SK-N-SH (cell line): ENCODE results near the gene NBEA. TPM values are rescaled to one million over a fixed set of nuclear protein-coding genes. Genes with fewer than 3 reads are reported as not detected.

ENCODE experiments used
- CTCF ChIA-PET: fragments of 300-600, 350-600 bp; formaldehyde crosslinking; extraction: SDS; loops from one replicate; lab custom pipeline; 2021; lab: Yijun Ruan, JAX
- POLR2A ChIA-PET: fragments of 350-600 bp; sonication (Branson Sonifier 250); formaldehyde crosslinking; extraction: SDS; loops from one replicate; lab custom pipeline; 2020; ENCODE audit warnings: antibody characterized with exemption, inconsistent platforms; lab: Yijun Ruan, JAX
- DNase-seq: peaks from one replicate; pipeline ENCODE4 v3.0.0; 2012
- H2AFZ ChIP-seq: fragments of 200-600 bp; sonication (generic); 2 replicates; pipeline ENCODE4 v1.8.1; 2016; ENCODE audit warnings: antibody characterized with exemption, mild to moderate bottlenecking, low read depth
- H3F3A ChIP-seq: fragments of 200-600 bp; sonication (generic); replicated peaks from 2 replicates; pipeline ENCODE3; 2016; ENCODE audit warnings: antibody characterized with exemption, mild to moderate bottlenecking; ENCODE audit not compliant: insufficient read depth
- H3K27ac ChIP-seq, 2 experiments: fragments of 200-500 bp in 1 of 2; fragments of 200-600 bp in 1 of 2; sonication (Bioruptor generic) in 1 of 2; sonication (generic), shearing (Covaris generic) in 1 of 2; 2 replicates each; pipeline versions ENCODE4 v1.5.1 to v1.6.1; 2014 to 2016; ENCODE audit warnings: low read depth in 2 of 2, inconsistent platforms in 1 of 2, low read length in 1 of 2, mild to moderate bottlenecking in 1 of 2, mixed read lengths in 1 of 2
- H3K27me3 ChIP-seq: fragments of 200-600 bp; sonication (generic), shearing (Covaris generic); 2 replicates; pipeline ENCODE4 v1.6.1; 2016; ENCODE audit warnings: mixed run types; ENCODE audit not compliant: insufficient read depth
- H3K36me3 ChIP-seq, 2 experiments: fragments of 200-500 bp in 1 of 2; fragments of 200-600 bp in 1 of 2; sonication (Bioruptor generic) in 1 of 2; sonication (generic) in 1 of 2; replicated peaks in 1 of 2; 2 replicates each; pipeline versions ENCODE3 to v1.5.1; 2014 to 2016; ENCODE audit warnings: low read length in 1 of 2, mild to moderate bottlenecking in 1 of 2; ENCODE audit not compliant: insufficient read depth in 2 of 2, control insufficient read depth in 1 of 2
- H3K4me1 ChIP-seq, 2 experiments: fragments of 200-500 bp in 1 of 2; fragments of 200-600 bp in 1 of 2; sonication (Bioruptor generic) in 1 of 2; sonication (generic), shearing (Covaris generic) in 1 of 2; 2 replicates each; pipeline versions ENCODE4 v1.5.1 to v1.6.1; 2014 to 2016; ENCODE audit warnings: low read depth in 1 of 2, low read length in 1 of 2, mixed run types in 1 of 2; ENCODE audit not compliant: insufficient read depth in 2 of 2, control insufficient read depth in 1 of 2
- H3K4me2 ChIP-seq: fragments of 200-600 bp; sonication (generic), shearing (Covaris generic); 2 replicates; pipeline ENCODE4 v1.6.1; 2017; ENCODE audit warnings: mixed run types
- H3K4me3 ChIP-seq, 2 experiments: fragments of 200-500 bp in 1 of 2; fragments of 200-600 bp in 1 of 2; sonication (Bioruptor generic) in 1 of 2; sonication (generic), shearing (Covaris generic) in 1 of 2; 2 replicates each; pipeline versions ENCODE4 v1.5.1 to v1.8.1; 2014 to 2016; ENCODE audit warnings: low read depth in 2 of 2, inconsistent platforms in 1 of 2, low read length in 1 of 2, mild to moderate bottlenecking in 1 of 2, mixed read lengths in 1 of 2, moderate library complexity in 1 of 2
- H3K79me2 ChIP-seq: fragments of 200-600 bp; sonication (generic); 2 replicates; pipeline ENCODE4 v1.8.1; 2017; ENCODE audit warnings: mild to moderate bottlenecking; ENCODE audit not compliant: insufficient read depth
- H3K9ac ChIP-seq: fragments of 200-600 bp; sonication (generic); 2 replicates; pipeline ENCODE4 v1.6.1; 2017; ENCODE audit warnings: mixed run types
- H3K9me2 ChIP-seq: fragments of 200-600 bp; sonication (generic); 2 replicates; pipeline ENCODE4 v1.6.1; 2017; ENCODE audit warnings: mixed run types
- H3K9me3 ChIP-seq: fragments of 200-600 bp; sonication (generic); 2 replicates; pipeline ENCODE4 v1.6.1; 2017; ENCODE audit warnings: mixed run types, mild to moderate bottlenecking, moderate library complexity
- H4K20me1 ChIP-seq: fragments of 200-600 bp; sonication (generic); 2 replicates; pipeline ENCODE4 v1.6.1; 2017; ENCODE audit warnings: mild to moderate bottlenecking, mixed run types; ENCODE audit not compliant: insufficient read depth
- CHD2 ChIP-seq: fragments of 150-350 bp; IDR thresholded peaks from 2 replicates; pipeline ENCODE4 v1.6.1; 2018; ENCODE audit warnings: low read length; ENCODE audit not compliant: partially characterized antibody
- ELF1 ChIP-seq: IDR thresholded peaks from 2 replicates; pipeline ENCODE4 v1.4.0; 2012
- EP300 ChIP-seq, 2 experiments: IDR thresholded peaks; 2 replicates each; pipeline versions ENCODE4 v1.4.0 to v1.6.1; 2012; ENCODE audit warnings: borderline replicate concordance in 1 of 2, low read depth in 1 of 2, low read length in 1 of 2
- FOSL2 ChIP-seq: IDR thresholded peaks from 2 replicates; pipeline ENCODE4 v1.4.0; 2012; ENCODE audit warnings: low read depth, mild to moderate bottlenecking, moderate library complexity, borderline replicate concordance
- FOXJ3 ChIP-seq: sonication (generic); formaldehyde crosslinking; IDR thresholded peaks from 2 replicates; pipeline ENCODE4 v1.5.1; 2020; ENCODE audit warnings: mild to moderate bottlenecking, missing genetic modification reagents
- GATA2 ChIP-seq: sonication (generic); formaldehyde crosslinking; IDR thresholded peaks from 2 replicates; pipeline ENCODE4 v1.5.0; 2020; ENCODE audit warnings: mild to moderate bottlenecking, missing genetic modification reagents
- JUND ChIP-seq: IDR thresholded peaks from 2 replicates; pipeline ENCODE4 v1.4.0; 2012
- MAX ChIP-seq: IDR thresholded peaks from 2 replicates; pipeline ENCODE4 v1.4.0; 2012; ENCODE audit warnings: low read depth
- MEF2A ChIP-seq: IDR thresholded peaks from 2 replicates; pipeline ENCODE4 v1.4.0; 2012; ENCODE audit warnings: low read depth, borderline replicate concordance
- MXI1 ChIP-seq: IDR thresholded peaks from 2 replicates; pipeline ENCODE4 v1.6.1; 2012; ENCODE audit warnings: mild to moderate bottlenecking, low read depth, low read length, improper control_type of control experiment
- NRF1 ChIP-seq: IDR thresholded peaks from 2 replicates; pipeline ENCODE4 v1.6.1; 2012; ENCODE audit warnings: low read depth, mild to moderate bottlenecking, low read length
- PBX3 ChIP-seq: IDR thresholded peaks from 2 replicates; pipeline ENCODE4; 2012
- REST ChIP-seq: IDR thresholded peaks from 2 replicates; pipeline ENCODE4 v1.6.1; 2012; ENCODE audit warnings: mild to moderate bottlenecking, low read depth, low read length, moderate library complexity
- RFX5 ChIP-seq: IDR thresholded peaks from 2 replicates; pipeline ENCODE4 v1.6.1; 2012; ENCODE audit warnings: mild to moderate bottlenecking, improper control_type of control experiment, low read length
- TCF12 ChIP-seq: IDR thresholded peaks from 2 replicates; pipeline ENCODE4 v1.4.0; 2012
- TEAD4 ChIP-seq: IDR thresholded peaks from 2 replicates; pipeline ENCODE4 v1.4.0; 2012; ENCODE audit warnings: mild to moderate bottlenecking, borderline replicate concordance; ENCODE audit not compliant: insufficient read depth
- USF2 ChIP-seq: fragments of 150-350 bp; IDR thresholded peaks from 2 replicates; pipeline ENCODE4 v1.6.1; 2017; ENCODE audit warnings: antibody characterized with exemption, low read length, low read depth, borderline replicate concordance
- YY1 ChIP-seq: IDR thresholded peaks from 2 replicates; pipeline ENCODE4 v1.4.0; 2012; ENCODE audit warnings: low read depth, mild to moderate bottlenecking
- WGBS: methylation state at CpG from one replicate; pipeline ENCODE4 v1.1.6; 2017; ENCODE audit warnings: low lambda C conversion rate; 5-methylcytosine and 5-hydroxymethylcytosine counted together
- polyA plus RNA-seq, 3 experiments: library from polyadenylated mRNA; depleted of rRNA; stranded (reverse); fragments of >200 nt; gene quantifications; 2 replicates each; pipeline ENCODE4 v1.2.3, GENCODE V29; 2012
- TF ChIP-seq, protein P1 (sequence below): IDR thresholded peaks from 2 replicates; pipeline ENCODE4 v1.4.0; 2012; ENCODE audit warnings: low read depth, borderline replicate concordance

The NBEA gene
- polyA plus RNA-seq, 1 of the 3 experiments (the other 2 are of a cell fraction): 12.3 TPM

DNA sequence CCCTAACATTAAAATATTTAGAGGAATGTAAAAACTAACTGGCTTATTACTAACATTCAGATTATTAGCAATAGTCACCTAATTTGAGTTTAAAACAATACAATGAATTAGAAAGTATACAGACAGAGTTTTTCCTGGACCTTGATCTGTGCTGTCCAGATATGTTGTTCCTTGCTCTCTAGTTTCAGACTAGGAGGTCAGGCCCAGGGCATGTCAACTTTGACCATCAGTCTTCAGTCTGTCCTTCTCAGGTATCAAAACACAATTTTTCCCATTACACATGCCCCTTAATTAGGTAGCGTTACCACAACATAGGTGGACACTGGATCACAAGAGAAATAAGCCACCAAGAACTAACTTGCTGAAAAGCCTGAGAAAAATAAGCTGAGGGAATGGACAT, 337.4 kb downstream of the NBEA start:
- 94% methylated on average over 1 of the region's 1 CpG for WGBS
- no peak for TF ChIP-seq REST
- TF ChIP-seq ELF1: no peak
- no peak for TF ChIP-seq NRF1
- TF ChIP-seq, protein P1, sequence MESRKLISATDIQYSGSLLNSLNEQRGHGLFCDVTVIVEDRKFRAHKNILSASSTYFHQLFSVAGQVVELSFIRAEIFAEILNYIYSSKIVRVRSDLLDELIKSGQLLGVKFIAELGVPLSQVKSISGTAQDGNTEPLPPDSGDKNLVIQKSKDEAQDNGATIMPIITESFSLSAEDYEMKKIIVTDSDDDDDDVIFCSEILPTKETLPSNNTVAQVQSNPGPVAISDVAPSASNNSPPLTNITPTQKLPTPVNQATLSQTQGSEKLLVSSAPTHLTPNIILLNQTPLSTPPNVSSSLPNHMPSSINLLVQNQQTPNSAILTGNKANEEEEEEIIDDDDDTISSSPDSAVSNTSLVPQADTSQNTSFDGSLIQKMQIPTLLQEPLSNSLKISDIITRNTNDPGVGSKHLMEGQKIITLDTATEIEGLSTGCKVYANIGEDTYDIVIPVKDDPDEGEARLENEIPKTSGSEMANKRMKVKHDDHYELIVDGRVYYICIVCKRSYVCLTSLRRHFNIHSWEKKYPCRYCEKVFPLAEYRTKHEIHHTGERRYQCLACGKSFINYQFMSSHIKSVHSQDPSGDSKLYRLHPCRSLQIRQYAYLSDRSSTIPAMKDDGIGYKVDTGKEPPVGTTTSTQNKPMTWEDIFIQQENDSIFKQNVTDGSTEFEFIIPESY: no peak
- no peaks in the 10 kb centered on the region for H3K27me3 ChIP-seq
- H3K27ac ChIP-seq: no peak overlapping the region
- no peak overlapping the region for H2AFZ ChIP-seq
- H3K4me2 ChIP-seq: no peak overlapping the region
- no peaks in the 10 kb centered on the region for H3K36me3 ChIP-seq
- no peaks in the 10 kb centered on the region for H3K9me3 ChIP-seq
- H3K9me2 ChIP-seq: no peaks in the 10 kb centered on the region
- no peak overlapping the region for H3K9ac ChIP-seq
- no peaks in the 10 kb centered on the region; a peak in 1 of 4 replicates for H3K4me1 ChIP-seq
- no peaks in the 10 kb centered on the region for H4K20me1 ChIP-seq
- no peak overlapping the region for H3K4me3 ChIP-seq
- no peak for DNase-seq
- ChIA-PET CTCF (no interaction called here), POLR2A (no interaction called here)
- H3F3A ChIP-seq: no peaks in the 10 kb centered on the region
- H3K79me2 ChIP-seq: no peaks in the 10 kb centered on the region

GRCh38 chr13:35283856-35284255, 341.8 kb downstream of the NBEA start:
- no peaks in the 10 kb centered on the region for H3K9me2 ChIP-seq
- H3K79me2 ChIP-seq: no peaks in the 10 kb centered on the region
- no peak overlapping the region for H3K4me3 ChIP-seq
- no peak overlapping the region for H3K4me2 ChIP-seq
- H3K36me3 ChIP-seq: no peaks in the 10 kb centered on the region
- H4K20me1 ChIP-seq: no peaks in the 10 kb centered on the region
- H3K27ac ChIP-seq: no peak overlapping the region
- ChIA-PET CTCF (no interaction called here), POLR2A (no interaction called here)
- no peak overlapping the region for H2AFZ ChIP-seq
- no peaks in the 10 kb centered on the region for H3F3A ChIP-seq
- no peaks in the 10 kb centered on the region for H3K9me3 ChIP-seq
- no peak for DNase-seq
- 94% methylated on average over 1 of the region's 1 CpG for WGBS
- H3K27me3 ChIP-seq: no peaks in the 10 kb centered on the region
- no peaks in the 10 kb centered on the region; a peak in 1 of 4 replicates for H3K4me1 ChIP-seq
- H3K9ac ChIP-seq: no peak overlapping the region
- TF ChIP-seq FOSL2 (no peak), FOXJ3 (CRISPR knock-in tag) (no peak), NRF1 (no peak), TCF12 (no peak), MXI1 (no peak), MAX (no peak), EP300 (IDR thresholded peaks at IDR 0.05; ENCODE audit: borderline replicate concordance in 1 of 2, low read depth in 1 of 2, low read length in 1 of 2) (no peak), JUND (no peak), USF2 (no peak), CHD2 (no peak), RFX5 (no peak), ELF1 (no peak), TEAD4 (no peak), YY1 (no peak), PBX3 (no peak), GATA2 (CRISPR knock-in tag) (no peak), MEF2A (no peak)
- TF ChIP-seq, protein P1: no peak
